SK-N-SH treated with all-trans-retinoic acid at 6 μM for 48 hours (cell line): ENCODE data around the gene ATP23.

ENCODE experiments used
- ATAC-seq: fragments of 200-7000 bp; cut with Tn5 transposase; 3 replicates; pipeline ENCODE4 v1.9.1; 2020; ENCODE audit warnings: mild to moderate bottlenecking, moderate library complexity
- ARNTL ChIP-seq: fragments of 450-650 bp; formaldehyde crosslinking; IDR thresholded peaks from 2 replicates; pipeline ENCODE4 v1.5.0; 2020; ENCODE audit warnings: low read depth, mild to moderate bottlenecking, moderate library complexity, borderline replicate concordance
- BACH2 ChIP-seq: fragments of 250-450 bp; sonication (Bioruptor Pico); IDR thresholded peaks from 2 replicates; pipeline ENCODE4 v1.9.0; 2021; ENCODE audit warnings: mild to moderate bottlenecking, borderline replicate concordance
- CSDC2 ChIP-seq: fragments of 250-450 bp; sonication (Bioruptor Pico); IDR thresholded peaks from 2 replicates; pipeline ENCODE4 v1.5.0; 2020; ENCODE audit warnings: mild to moderate bottlenecking, moderate library complexity
- CSRNP3 ChIP-seq: fragments of 250-450 bp; sonication (Bioruptor Pico); IDR thresholded peaks from 2 replicates; pipeline ENCODE4 v1.5.1; 2021; ENCODE audit warnings: mild to moderate bottlenecking, moderate library complexity
- ESRRG ChIP-seq: fragments of 250-450 bp; sonication (Bioruptor Pico); IDR thresholded peaks from 2 replicates; pipeline ENCODE4 v1.6.1; 2021; ENCODE audit warnings: mild to moderate bottlenecking
- GLIS3 ChIP-seq: fragments of 250-450 bp; sonication (Bioruptor Pico); IDR thresholded peaks from 2 replicates; pipeline ENCODE4 v1.5.0; 2020; ENCODE audit warnings: mild to moderate bottlenecking, moderate library complexity
- ISL1 ChIP-seq: fragments of 250-450 bp; sonication (Bioruptor Pico); IDR thresholded peaks from 2 replicates; pipeline ENCODE4 v2.1.2; 2022; ENCODE audit warnings: mild to moderate bottlenecking, moderate library complexity
- OSR1 ChIP-seq: fragments of 250-450 bp; sonication (Bioruptor Pico); IDR thresholded peaks from 2 replicates; pipeline ENCODE4 v1.8.0; 2022; ENCODE audit warnings: moderate library complexity, mild to moderate bottlenecking, inconsistent platforms
- PATZ1 ChIP-seq: fragments of 250-450 bp; sonication (Bioruptor Pico); IDR thresholded peaks from 2 replicates; pipeline ENCODE4 v1.8.0; 2020; ENCODE audit warnings: mild to moderate bottlenecking, moderate library complexity, borderline replicate concordance
- POU6F1 ChIP-seq: fragments of 250-450 bp; sonication (Bioruptor Pico); IDR thresholded peaks from 2 replicates; pipeline ENCODE4 v1.8.0; 2021; ENCODE audit warnings: low read depth, mild to moderate bottlenecking, moderate library complexity, borderline replicate concordance
- PPARA ChIP-seq: fragments of 250-450 bp; sonication (Bioruptor Pico); IDR thresholded peaks from 2 replicates; pipeline ENCODE4 v1.5.0; 2020; ENCODE audit warnings: mild to moderate bottlenecking, borderline replicate concordance
- RARB ChIP-seq: fragments of 250-450 bp; sonication (Bioruptor Pico); IDR thresholded peaks from 2 replicates; pipeline ENCODE4 v1.8.0; 2021; ENCODE audit warnings: mild to moderate bottlenecking, moderate library complexity
- SNAI2 ChIP-seq: fragments of 250-450 bp; sonication (Bioruptor Pico); IDR thresholded peaks from 2 replicates; pipeline ENCODE4 v1.5.0; 2020; ENCODE audit warnings: mild to moderate bottlenecking, moderate library complexity
- TOX ChIP-seq: fragments of 250-450 bp; sonication (Bioruptor Pico); IDR thresholded peaks from 2 replicates; pipeline ENCODE4 v1.8.0; 2021; ENCODE audit warnings: mild to moderate bottlenecking, moderate library complexity, borderline replicate concordance
- ZC3H10 ChIP-seq: fragments of 250-450 bp; sonication (Bioruptor Pico); IDR thresholded peaks from 2 replicates; pipeline ENCODE4 v1.5.1; 2021; ENCODE audit warnings: mild to moderate bottlenecking, moderate library complexity
- ZFP3 ChIP-seq: fragments of 250-450 bp; sonication (Bioruptor Pico); IDR thresholded peaks from 2 replicates; pipeline ENCODE4 v1.5.0; 2020; ENCODE audit warnings: mild to moderate bottlenecking, moderate library complexity
- ZFP30 ChIP-seq: fragments of 450-650 bp; formaldehyde crosslinking; IDR thresholded peaks from 2 replicates; pipeline ENCODE4 v1.5.0; 2022; ENCODE audit warnings: mild to moderate bottlenecking, moderate library complexity
- ZNF70 ChIP-seq: fragments of 450-650 bp; formaldehyde crosslinking; IDR thresholded peaks from 2 replicates; pipeline ENCODE4 v1.5.0; 2020; ENCODE audit warnings: mild to moderate bottlenecking, moderate library complexity
- ZNF8 ChIP-seq: fragments of 450-650 bp; formaldehyde crosslinking; IDR thresholded peaks from 2 replicates; pipeline ENCODE4 v1.5.0; 2020; ENCODE audit warnings: mild to moderate bottlenecking, moderate library complexity
- TF ChIP-seq, protein P1 (sequence below): fragments of 250-450 bp; sonication (Bioruptor Pico); IDR thresholded peaks from 2 replicates; pipeline ENCODE4 v1.5.1; 2020; ENCODE audit warnings: low read depth, mild to moderate bottlenecking, moderate library complexity
- TF ChIP-seq, protein P2 (sequence below): fragments of 250-450 bp; sonication (Bioruptor Pico); IDR thresholded peaks from 2 replicates; pipeline ENCODE4 v1.5.0; 2020; ENCODE audit warnings: mild to moderate bottlenecking, moderate library complexity

ATP23 gene

DNA sequence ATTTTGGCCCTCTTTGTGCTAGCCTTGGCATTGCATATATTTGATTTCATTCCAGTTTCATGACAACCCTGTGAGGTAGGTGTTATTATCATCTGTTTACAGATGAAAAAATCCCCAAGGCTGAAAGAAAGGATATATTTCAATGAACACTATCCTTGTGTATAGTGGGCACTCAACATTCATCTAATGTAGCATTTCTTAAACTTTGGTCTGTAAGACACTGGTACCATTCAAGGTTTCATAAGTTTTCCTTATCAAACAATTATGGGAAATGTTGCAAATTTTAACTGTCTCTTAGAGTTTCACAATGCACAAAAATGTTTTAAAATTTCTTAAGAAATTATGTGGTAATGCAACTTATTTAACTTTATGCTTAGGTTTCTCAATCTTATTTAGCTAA lies 44.3 kb downstream of the ATP23 start:
- ATAC-seq = no peak
- TF ChIP-seq PPARA (CRISPR knock-in tag) = no peak
- no peak for TF ChIP-seq ESRRG
- TF ChIP-seq, protein P1, sequence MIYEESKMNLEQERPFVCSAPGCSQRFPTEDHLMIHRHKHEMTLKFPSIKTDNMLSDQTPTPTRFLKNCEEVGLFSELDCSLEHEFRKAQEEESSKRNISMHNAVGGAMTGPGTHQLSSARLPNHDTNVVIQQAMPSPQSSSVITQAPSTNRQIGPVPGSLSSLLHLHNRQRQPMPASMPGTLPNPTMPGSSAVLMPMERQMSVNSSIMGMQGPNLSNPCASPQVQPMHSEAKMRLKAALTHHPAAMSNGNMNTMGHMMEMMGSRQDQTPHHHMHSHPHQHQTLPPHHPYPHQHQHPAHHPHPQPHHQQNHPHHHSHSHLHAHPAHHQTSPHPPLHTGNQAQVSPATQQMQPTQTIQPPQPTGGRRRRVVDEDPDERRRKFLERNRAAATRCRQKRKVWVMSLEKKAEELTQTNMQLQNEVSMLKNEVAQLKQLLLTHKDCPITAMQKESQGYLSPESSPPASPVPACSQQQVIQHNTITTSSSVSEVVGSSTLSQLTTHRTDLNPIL = no peak
- no peak for TF ChIP-seq ZFP30 (CRISPR knock-in tag)
- no peak for TF ChIP-seq SNAI2 (CRISPR knock-in tag)
- no peak for TF ChIP-seq POU6F1 (CRISPR knock-in tag)
- TF ChIP-seq CSDC2 = no peak
- TF ChIP-seq ZNF70 = no peak
- TF ChIP-seq OSR1 = no peak
- no peak for TF ChIP-seq TOX (CRISPR knock-in tag)
- no peak for TF ChIP-seq GLIS3
- no peak for TF ChIP-seq ZC3H10 (CRISPR knock-in tag)
- no peak for TF ChIP-seq RARB (CRISPR knock-in tag)
- TF ChIP-seq, protein P2, sequence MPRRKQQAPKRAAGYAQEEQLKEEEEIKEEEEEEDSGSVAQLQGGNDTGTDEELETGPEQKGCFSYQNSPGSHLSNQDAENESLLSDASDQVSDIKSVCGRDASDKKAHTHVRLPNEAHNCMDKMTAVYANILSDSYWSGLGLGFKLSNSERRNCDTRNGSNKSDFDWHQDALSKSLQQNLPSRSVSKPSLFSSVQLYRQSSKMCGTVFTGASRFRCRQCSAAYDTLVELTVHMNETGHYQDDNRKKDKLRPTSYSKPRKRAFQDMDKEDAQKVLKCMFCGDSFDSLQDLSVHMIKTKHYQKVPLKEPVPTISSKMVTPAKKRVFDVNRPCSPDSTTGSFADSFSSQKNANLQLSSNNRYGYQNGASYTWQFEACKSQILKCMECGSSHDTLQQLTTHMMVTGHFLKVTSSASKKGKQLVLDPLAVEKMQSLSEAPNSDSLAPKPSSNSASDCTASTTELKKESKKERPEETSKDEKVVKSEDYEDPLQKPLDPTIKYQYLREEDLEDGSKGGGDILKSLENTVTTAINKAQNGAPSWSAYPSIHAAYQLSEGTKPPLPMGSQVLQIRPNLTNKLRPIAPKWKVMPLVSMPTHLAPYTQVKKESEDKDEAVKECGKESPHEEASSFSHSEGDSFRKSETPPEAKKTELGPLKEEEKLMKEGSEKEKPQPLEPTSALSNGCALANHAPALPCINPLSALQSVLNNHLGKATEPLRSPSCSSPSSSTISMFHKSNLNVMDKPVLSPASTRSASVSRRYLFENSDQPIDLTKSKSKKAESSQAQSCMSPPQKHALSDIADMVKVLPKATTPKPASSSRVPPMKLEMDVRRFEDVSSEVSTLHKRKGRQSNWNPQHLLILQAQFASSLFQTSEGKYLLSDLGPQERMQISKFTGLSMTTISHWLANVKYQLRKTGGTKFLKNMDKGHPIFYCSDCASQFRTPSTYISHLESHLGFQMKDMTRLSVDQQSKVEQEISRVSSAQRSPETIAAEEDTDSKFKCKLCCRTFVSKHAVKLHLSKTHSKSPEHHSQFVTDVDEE (CRISPR knock-in tag) = no peak
- TF ChIP-seq CSRNP3 (CRISPR knock-in tag) = no peak
- TF ChIP-seq, all 23 proteins: peak for 0

DNA sequence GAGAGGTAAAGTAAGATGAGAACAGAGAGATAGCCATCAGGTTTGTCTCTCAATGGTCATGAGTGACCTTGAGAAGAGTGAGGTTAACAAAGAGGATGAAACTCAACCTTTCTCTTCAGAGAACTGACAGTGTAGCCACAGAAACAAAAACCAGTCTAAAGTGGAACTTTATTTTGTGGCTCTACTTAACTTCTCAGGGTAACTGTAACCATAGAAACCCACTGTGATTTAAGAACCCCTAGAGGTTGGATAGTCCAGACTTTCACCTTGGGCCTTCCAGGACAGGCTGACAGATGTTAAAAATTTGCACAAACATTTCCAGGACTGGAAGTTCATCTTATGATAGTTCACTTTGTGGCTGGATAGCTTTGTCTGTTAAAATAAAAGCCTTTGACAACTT lies 48.5 kb downstream of the ATP23 start:
- ATAC-seq = no peak
- TF ChIP-seq PATZ1 (CRISPR knock-in tag) = no peak
- TF ChIP-seq BACH2 (CRISPR knock-in tag) = no peak

GRCh38 chr12:57990241-57990883 lies 49.0 kb downstream of the ATP23 start:
- ATAC-seq = no peak
- TF ChIP-seq ISL1 = no peak
- TF ChIP-seq CSRNP3 (CRISPR knock-in tag) = no peak
- no peak for TF ChIP-seq ZC3H10 (CRISPR knock-in tag)
- no peak for TF ChIP-seq ZFP3 (CRISPR knock-in tag)
- TF ChIP-seq PATZ1 (CRISPR knock-in tag) = no peak
- no peak for TF ChIP-seq BACH2 (CRISPR knock-in tag)
- no peak for TF ChIP-seq ARNTL (CRISPR knock-in tag)
- TF ChIP-seq OSR1 = no peak
- TF ChIP-seq CSDC2 = no peak
- no peak for TF ChIP-seq ZNF70
- no peak for TF ChIP-seq ZNF8 (CRISPR knock-in tag)
- TF ChIP-seq RARB (CRISPR knock-in tag) = no peak
- no peak for TF ChIP-seq SNAI2 (CRISPR knock-in tag)
- no peak for TF ChIP-seq POU6F1 (CRISPR knock-in tag)
